Rectal smooth muscle tissue (tissue), 1 donor: ENCODE measurements around the gene HMCN2.

Experiments
- H3K27ac ChIP-seq: one replicate; pipeline ENCODE4 v1.7.0; 2013; ENCODE audit warnings: low read depth, low read length, inconsistent platforms
- H3K27me3 ChIP-seq: one replicate; pipeline ENCODE4 v1.7.0; 2013; ENCODE audit warnings: low read length; ENCODE audit not compliant: control insufficient read depth, insufficient read depth
- H3K36me3 ChIP-seq: one replicate; pipeline ENCODE4 v1.7.0; 2013; ENCODE audit warnings: low read length; ENCODE audit not compliant: control insufficient read depth, insufficient read depth
- H3K4me1 ChIP-seq: one replicate; pipeline ENCODE4 v1.7.0; 2013; ENCODE audit warnings: low read length; ENCODE audit not compliant: control insufficient read depth, insufficient read depth
- H3K4me3 ChIP-seq: one replicate; pipeline ENCODE4 v1.7.0; 2013; ENCODE audit warnings: low read length
- H3K9ac ChIP-seq: one replicate; pipeline ENCODE4 v1.7.0; 2013; ENCODE audit warnings: low read length

HMCN2 gene

DNA sequence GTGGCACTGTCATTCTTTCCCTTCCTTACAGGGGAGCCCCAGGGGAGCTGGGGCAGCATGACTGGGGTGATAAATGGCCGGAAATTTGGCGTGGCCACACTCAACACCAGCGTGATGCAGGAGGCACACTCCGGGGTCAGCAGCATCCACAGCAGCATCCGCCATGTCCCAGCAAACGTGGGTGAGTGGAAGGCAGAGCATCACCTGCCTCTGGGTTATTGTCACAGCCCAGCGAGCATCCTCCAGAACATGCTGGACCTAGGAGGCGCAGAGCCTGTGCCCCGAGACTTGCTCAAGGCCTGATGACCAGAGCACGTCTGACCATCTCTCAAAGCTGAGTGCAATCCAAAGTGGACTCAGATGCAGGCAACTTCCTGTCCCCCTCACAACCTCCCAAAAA is 157.0 kb downstream of the HMCN2 start:
- Histone ChIP-seq H3K27me3 (no peaks in the 10 kb centered on the region), H3K9ac (no peak overlapping the region), H3K27ac (peak overlapping the region; percentile 72)

DNA sequence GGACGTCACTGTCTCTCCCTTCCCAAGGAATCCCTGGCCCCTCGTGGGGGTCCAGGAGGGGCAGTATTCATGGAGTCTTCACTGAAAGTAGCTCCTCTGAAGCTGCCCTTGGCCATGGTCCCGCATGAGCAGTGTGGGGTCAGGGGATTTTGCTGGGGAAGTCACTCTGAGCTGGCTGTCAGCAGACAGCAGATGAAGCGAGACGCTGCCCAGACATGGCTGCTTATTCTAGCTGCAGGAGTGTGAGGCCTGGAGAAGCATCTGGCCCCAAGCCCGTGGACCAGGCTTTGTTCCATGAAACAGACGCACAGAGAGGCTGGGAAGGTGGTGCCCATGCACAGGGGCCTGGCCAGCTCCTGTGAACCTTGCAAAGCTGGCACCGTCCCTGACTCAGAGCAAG is 157.7 kb downstream of the HMCN2 start:
- H3K9ac ChIP-seq, result no peak overlapping the region
- no peak overlapping the region for H3K4me3 ChIP-seq
- peaks cover 7% of the 10 kb centered on the region for H3K36me3 ChIP-seq
- H3K27me3 ChIP-seq, result no peaks in the 10 kb centered on the region
- H3K27ac ChIP-seq, result peak overlapping the region; percentile 72
- H3K4me1 ChIP-seq, result peaks cover 11% of the 10 kb centered on the region

More for the DNA sequence above, 157.0 kb downstream of the HMCN2 start:
- Histone ChIP-seq H3K4me3 (no peak overlapping the region), H3K4me1 (peaks cover 11% of the 10 kb centered on the region), H3K36me3 (peaks cover 7% of the 10 kb centered on the region)

DNA sequence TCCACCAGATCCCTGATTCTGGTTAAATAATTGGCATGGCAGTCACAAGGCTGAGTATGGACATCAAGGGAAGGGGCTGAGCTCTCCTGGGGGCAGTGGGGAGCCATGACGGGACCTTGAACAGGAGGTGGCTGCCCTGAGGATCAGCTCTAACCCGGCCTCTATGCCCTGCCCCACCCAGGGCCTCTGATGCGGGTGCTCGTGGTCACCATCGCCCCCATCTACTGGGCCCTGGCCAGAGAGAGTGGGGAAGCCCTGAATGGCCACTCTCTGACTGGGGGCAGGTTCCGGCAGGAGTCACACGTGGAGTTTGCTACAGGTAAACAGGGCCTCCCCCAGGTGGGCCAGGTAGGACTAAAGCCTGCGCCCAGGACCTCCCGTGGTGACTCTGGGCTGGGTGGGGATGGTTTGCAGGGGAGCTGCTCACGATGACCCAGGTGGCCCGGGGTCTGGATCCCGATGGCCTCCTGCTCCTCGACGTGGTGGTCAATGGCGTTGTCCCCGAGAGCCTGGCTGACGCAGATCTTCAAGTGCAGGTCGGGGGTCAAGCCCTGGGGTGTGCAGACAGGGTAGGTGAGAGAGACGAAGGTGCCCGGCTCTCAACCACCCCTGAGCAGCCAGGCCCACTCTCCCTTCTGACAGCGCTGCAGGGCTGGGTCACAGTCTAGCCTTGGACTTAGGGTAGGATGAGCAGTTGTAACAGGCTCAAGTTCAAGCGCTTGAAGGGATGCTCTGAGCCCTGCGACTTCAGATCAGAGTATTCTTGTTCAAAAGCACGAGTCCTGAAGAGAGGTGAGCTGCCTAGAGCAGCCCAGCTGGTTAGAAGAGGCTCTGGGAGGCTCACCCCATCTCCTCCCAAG is 159.3 kb downstream of the HMCN2 start:
- Histone ChIP-seq H3K4me3 (no peak overlapping the region), H3K4me1 (peaks cover 11% of the 10 kb centered on the region), H3K9ac (no peak overlapping the region), H3K27ac (no peak overlapping the region), H3K27me3 (no peaks in the 10 kb centered on the region), H3K36me3 (peaks cover 5% of the 10 kb centered on the region)

DNA sequence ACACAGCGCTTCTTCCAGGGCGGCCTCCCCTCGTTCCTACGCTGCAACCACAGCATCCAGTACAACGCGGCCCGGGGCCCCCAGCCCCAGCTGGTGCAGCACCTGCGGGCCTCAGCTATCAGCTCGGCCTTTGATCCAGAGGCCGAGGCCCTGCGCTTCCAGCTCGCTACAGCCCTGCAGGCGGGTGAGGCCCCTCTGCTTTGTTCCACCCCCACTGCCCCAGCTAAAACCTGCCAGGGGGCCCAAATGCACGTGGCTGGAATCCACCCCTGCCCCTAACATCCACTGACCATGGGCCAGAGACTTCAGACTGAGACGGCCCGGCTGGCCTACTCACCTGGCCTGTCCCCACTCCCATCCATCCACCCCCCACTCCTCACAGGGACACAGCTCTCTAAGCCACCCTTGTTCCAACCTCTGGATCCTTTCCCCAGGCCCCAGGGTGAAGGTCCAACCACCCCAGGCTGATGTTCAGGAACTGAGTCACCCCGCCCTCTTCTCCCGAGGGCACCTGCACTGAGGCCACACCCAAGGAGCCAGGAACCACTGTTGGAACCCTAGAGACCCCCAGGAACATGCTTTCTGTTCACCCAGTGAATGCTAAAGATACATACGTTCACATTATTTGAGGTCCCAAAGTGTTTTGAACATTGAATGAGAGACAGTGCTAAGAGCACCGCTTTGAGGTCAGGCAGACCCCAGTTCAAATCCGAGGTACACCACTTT is 160.3 kb downstream of the HMCN2 start:
- Histone ChIP-seq H3K4me3 (no peak overlapping the region), H3K9ac (no peak overlapping the region), H3K27ac (no peak overlapping the region), H3K4me1 (peaks cover 11% of the 10 kb centered on the region), H3K27me3 (no peaks in the 10 kb centered on the region), H3K36me3 (peaks cover 7% of the 10 kb centered on the region)

DNA sequence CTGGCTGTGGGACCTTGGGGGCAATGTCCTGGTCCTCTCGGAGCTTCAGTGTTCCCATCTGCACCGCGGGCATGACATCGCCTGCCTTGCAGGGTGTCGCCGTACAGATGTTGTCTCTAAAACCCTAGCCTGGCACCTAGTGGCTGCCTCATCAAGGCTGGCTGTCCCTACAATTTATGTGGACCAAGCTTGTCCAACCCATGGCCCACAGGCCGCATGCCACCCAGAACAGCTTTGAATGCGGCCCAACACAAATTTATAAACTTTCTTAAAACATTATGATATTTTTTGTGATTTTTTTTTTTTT is 160.9 kb downstream of the HMCN2 start:
- Histone ChIP-seq H3K27me3 (no peaks in the 10 kb centered on the region), H3K9ac (no peak overlapping the region), H3K36me3 (peaks cover 7% of the 10 kb centered on the region), H3K4me3 (no peak overlapping the region), H3K27ac (no peak overlapping the region), H3K4me1 (peaks cover 11% of the 10 kb centered on the region)

DNA sequence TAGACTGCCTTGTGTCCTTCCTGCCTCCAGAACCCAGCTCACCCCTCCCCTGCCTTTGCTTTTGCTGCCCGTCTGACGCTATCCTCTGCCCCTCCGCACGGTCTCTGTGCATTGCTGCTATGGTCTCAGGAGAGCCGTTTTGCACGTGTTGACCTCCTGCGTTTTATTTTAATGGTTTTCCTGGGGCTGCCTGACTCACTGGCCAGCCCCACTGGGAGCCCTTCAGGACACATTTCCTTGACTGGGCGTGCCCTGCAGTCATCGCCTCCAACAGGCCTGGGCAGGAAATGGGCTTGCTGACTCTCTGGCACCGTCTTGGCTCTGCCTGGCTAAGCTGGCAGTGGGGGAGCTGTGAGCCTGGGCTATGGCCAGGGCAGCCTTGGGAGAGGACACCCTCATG is 161.3 kb downstream of the HMCN2 start:
- no peak overlapping the region for H3K9ac ChIP-seq
- no peak overlapping the region for H3K27ac ChIP-seq
- H3K4me1 ChIP-seq, result peaks cover 11% of the 10 kb centered on the region
- H3K36me3 ChIP-seq, result peaks cover 9% of the 10 kb centered on the region
- no peak overlapping the region for H3K4me3 ChIP-seq
- H3K27me3 ChIP-seq, result peaks cover 3% of the 10 kb centered on the region

DNA sequence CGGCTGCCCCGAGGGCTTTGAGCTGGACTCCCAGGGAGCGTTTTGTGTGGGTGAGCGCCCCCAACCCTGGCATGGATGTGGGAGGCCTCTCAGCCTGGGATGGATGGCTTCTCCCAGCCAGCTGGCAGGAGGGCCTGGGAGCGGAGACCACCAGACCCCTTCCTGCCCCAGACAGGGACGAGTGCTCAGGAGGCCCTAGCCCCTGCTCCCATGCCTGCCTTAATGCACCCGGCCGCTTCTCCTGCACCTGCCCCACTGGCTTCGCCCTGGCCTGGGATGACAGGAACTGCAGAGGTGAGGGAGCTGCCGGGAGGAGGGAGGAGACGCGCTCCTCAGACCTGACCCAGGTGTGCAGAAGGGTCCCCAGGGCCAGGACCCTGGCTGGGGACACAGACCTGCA is 161.8 kb downstream of the HMCN2 start:
- Histone ChIP-seq H3K36me3 (peaks cover 9% of the 10 kb centered on the region), H3K9ac (no peak overlapping the region), H3K4me3 (no peak overlapping the region), H3K27ac (no peak overlapping the region), H3K4me1 (peaks cover 11% of the 10 kb centered on the region), H3K27me3 (peaks cover 3% of the 10 kb centered on the region)

DNA sequence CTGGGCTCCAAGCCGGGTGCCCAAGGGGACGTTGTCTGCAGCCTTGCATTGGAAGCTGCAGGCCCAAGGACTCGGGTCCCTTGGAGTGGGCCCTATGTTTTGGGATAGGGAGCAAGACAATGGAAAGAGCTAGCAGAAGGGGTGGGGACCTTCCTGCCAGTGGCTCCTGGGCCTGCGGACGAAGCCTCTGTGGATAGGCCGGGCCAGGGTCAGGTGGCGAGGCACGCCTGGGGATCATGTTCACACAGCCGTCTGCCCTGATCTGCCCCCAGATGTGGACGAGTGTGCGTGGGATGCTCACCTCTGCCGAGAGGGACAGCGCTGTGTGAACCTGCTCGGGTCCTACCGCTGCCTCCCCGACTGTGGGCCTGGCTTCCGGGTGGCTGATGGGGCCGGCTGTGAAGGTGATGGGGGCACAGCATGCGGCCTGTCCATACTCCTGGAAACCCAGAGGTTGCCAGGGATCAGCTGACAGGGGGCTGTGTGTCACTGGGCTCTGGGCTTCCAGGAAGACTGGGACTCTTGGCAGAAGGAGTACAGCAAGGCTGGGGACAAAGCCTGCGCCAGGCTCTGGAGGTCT is 162.6 kb downstream of the HMCN2 start:
- H3K4me1 ChIP-seq, result peaks cover 5% of the 10 kb centered on the region
- H3K36me3 ChIP-seq, result peaks cover 9% of the 10 kb centered on the region
- H3K9ac ChIP-seq, result no peak overlapping the region
- peaks cover 8% of the 10 kb centered on the region for H3K27me3 ChIP-seq
- no peak overlapping the region for H3K27ac ChIP-seq
- H3K4me3 ChIP-seq, result no peak overlapping the region

DNA sequence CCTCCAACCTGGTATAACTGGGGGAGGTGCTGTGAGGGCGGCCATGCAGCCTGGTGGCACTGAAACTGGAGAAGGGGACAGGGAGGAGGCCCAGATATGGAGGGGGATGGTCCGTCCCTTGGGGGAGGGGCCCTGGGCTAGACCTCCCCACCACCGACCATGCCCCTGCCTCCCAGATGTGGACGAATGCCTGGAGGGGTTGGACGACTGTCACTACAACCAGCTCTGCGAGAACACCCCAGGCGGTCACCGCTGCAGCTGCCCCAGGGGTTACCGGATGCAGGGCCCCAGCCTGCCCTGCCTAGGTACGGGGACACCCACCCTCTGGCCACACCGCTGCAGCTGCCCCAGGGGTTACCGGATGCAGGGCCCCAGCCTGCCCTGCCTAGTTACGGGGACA is 163.8 kb downstream of the HMCN2 start:
- Histone ChIP-seq H3K36me3 (peaks cover 9% of the 10 kb centered on the region), H3K27ac (no peak overlapping the region), H3K9ac (no peak overlapping the region), H3K27me3 (peaks cover 16% of the 10 kb centered on the region), H3K4me3 (no peak overlapping the region), H3K4me1 (no peaks in the 10 kb centered on the region)

DNA sequence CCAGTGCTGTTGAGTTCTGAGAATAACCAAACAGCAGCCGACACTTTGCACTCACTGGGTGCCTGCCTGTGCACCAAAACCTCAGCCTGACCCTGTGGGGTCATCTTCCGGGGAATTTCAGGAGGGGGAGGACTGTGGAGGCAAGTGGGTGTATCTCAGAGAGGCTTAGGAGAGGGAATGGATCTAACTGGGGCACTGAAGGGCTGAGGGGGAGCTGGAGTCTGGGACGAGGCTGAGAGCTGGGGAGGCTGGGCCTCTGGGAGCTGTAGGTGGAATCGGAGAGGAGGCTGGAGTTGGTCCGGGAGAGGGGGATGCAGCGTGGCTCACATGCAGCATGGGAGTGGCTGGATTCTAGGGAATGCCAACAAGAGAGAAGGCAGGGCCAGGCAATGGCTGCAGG is 164.3 kb downstream of the HMCN2 start:
- Histone ChIP-seq H3K27me3 (peaks cover 16% of the 10 kb centered on the region), H3K36me3 (peaks cover 9% of the 10 kb centered on the region), H3K27ac (no peak overlapping the region), H3K4me1 (no peaks in the 10 kb centered on the region), H3K4me3 (no peak overlapping the region), H3K9ac (no peak overlapping the region)

DNA sequence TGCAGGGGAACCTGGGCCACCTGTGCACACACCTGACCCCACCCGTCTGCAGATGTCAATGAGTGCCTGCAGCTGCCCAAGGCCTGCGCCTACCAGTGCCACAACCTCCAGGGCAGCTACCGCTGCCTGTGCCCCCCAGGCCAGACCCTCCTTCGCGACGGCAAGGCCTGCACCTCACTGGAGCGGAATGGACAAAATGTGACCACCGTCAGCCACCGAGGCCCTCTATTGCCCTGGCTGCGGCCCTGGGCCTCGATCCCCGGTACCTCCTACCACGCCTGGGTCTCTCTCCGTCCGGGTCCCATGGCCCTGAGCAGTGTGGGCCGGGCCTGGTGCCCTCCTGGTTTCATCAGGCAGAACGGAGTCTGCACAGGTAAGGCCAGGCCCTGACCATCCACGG is 164.7 kb downstream of the HMCN2 start:
- H3K27ac ChIP-seq, result no peak overlapping the region
- H3K36me3 ChIP-seq, result peaks cover 9% of the 10 kb centered on the region
- H3K4me3 ChIP-seq, result no peak overlapping the region
- no peaks in the 10 kb centered on the region for H3K4me1 ChIP-seq
- H3K9ac ChIP-seq, result no peak overlapping the region
- peaks cover 16% of the 10 kb centered on the region for H3K27me3 ChIP-seq

DNA sequence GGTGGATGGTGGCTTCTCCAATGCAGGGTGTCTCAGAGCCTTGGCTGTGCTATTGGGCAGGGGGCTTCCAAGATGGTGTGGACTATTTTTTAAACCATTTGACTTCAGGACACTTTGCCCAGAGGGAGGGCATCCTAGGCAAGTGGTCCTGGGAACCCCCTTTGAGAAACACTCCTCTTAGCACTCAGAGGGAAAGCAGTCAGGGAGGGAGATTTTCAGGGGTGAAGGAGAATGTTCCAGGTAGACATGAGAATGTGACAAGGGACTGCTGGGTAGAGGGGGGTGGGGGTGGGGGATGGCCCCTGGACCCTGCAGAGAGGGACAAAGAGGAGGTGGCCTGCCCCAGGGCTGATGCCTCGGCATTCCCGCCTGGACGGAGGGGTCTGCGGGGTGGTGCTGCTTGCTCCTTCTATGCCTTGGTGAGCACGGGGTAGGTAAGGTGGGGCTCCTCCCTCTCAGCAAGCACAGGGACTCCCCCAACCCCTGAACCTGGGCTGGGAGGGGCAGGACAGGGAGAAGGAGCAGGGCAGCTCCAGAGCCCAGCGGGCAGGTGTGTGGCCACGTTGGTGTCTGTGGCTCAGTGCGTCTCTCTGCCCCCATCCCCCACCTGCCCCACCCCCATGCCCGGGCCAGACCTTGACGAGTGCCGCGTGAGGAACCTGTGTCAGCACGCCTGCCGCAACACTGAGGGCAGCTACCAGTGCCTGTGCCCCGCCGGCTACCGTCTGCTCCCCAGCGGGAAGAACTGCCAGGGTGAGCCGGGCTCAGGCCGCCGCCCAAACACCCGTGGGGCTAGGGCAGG is 165.4 kb downstream of the HMCN2 start:
- Histone ChIP-seq H3K9ac (no peak overlapping the region), H3K4me1 (no peaks in the 10 kb centered on the region), H3K4me3 (no peak overlapping the region), H3K27me3 (peaks cover 16% of the 10 kb centered on the region), H3K36me3 (peaks cover 9% of the 10 kb centered on the region), H3K27ac (no peak overlapping the region)
